ENCODE data around the gene VSIG10L2.

The VSIG10L2 gene

GRCh38 chr11:125955856-125956255 lies 10.0 kb downstream of the VSIG10L2 start:
- no peaks in the 10 kb centered on the region for H3K27me3 ChIP-seq (ENCODE audit: low read length)
- H3K9me3 ChIP-seq (ENCODE audit: insufficient read depth, low read length): no peaks in the 10 kb centered on the region
- TF ChIP-seq EZH2phosphoT487 (conservative IDR thresholded peaks at IDR 0.05; ENCODE audit: low read length) (no peak), CTCF (IDR thresholded peaks at IDR 0.05; ENCODE audit: insufficient read depth, low read length, poor library complexity, severe bottlenecking) (no peak)
- H3K36me3 ChIP-seq (ENCODE audit: low read length): no peaks in the 10 kb centered on the region
- no peak overlapping the region for H3K4me2 ChIP-seq (ENCODE audit: low read depth, low read length, poor library complexity, severe bottlenecking)
- H3K9ac ChIP-seq (ENCODE audit: low read length): no peak overlapping the region
- no peaks in the 10 kb centered on the region for H3F3A ChIP-seq (ENCODE audit: insufficient read depth)
- H3K79me2 ChIP-seq (ENCODE audit: insufficient read depth, low read length): no peaks in the 10 kb centered on the region
- no peak overlapping the region for H3K27ac ChIP-seq (ENCODE audit: low read depth, low read length)
- H3K9me2 ChIP-seq (replicated peaks; ENCODE audit: insufficient read depth, low read length): no peaks in the 10 kb centered on the region
- H4K20me1 ChIP-seq (ENCODE audit: low read depth, low read length): no peaks in the 10 kb centered on the region
- no peak overlapping the region for H2AFZ ChIP-seq (ENCODE audit: low read depth, low read length, severe bottlenecking)
- no peak overlapping the region for H3K4me3 ChIP-seq (ENCODE audit: insufficient read depth, low read length, poor library complexity, severe bottlenecking)

- no peaks in the 10 kb centered on the region for H3K9me2 ChIP-seq (replicated peaks; ENCODE audit: insufficient read depth, low read length)
Measured at GRCh38 chr11:125956391-125957134, 10.7 kb downstream of the VSIG10L2 start.

GRCh38 chr11:125957618-125958332 lies 11.9 kb downstream of the VSIG10L2 start:
- no peaks in the 10 kb centered on the region for H3F3A ChIP-seq (ENCODE audit: insufficient read depth)
- no peaks in the 10 kb centered on the region for H3K27me3 ChIP-seq (ENCODE audit: low read length)
- H3K9me3 ChIP-seq (ENCODE audit: insufficient read depth, low read length): no peaks in the 10 kb centered on the region
- no peaks in the 10 kb centered on the region for H3K36me3 ChIP-seq (ENCODE audit: low read length)
- no peak overlapping the region for H2AFZ ChIP-seq (ENCODE audit: low read depth, low read length, severe bottlenecking)
- no peak overlapping the region for H3K27ac ChIP-seq (ENCODE audit: low read depth, low read length)
- H3K4me2 ChIP-seq (ENCODE audit: low read depth, low read length, poor library complexity, severe bottlenecking): no peak overlapping the region
- H3K9ac ChIP-seq (ENCODE audit: low read length): no peak overlapping the region
- no peaks in the 10 kb centered on the region for H3K9me2 ChIP-seq (replicated peaks; ENCODE audit: insufficient read depth, low read length)
- H3K79me2 ChIP-seq (ENCODE audit: insufficient read depth, low read length): no peaks in the 10 kb centered on the region
- H4K20me1 ChIP-seq (ENCODE audit: low read depth, low read length): no peaks in the 10 kb centered on the region
- no peak overlapping the region for H3K4me3 ChIP-seq (ENCODE audit: insufficient read depth, low read length, poor library complexity, severe bottlenecking)
- no peak for TF ChIP-seq CTCF (IDR thresholded peaks at IDR 0.05; ENCODE audit: insufficient read depth, low read length, poor library complexity, severe bottlenecking)
- no peak for TF ChIP-seq EZH2phosphoT487 (conservative IDR thresholded peaks at IDR 0.05; ENCODE audit: low read length)

More at GRCh38 chr11:125956391-125957134, 10.7 kb downstream of the VSIG10L2 start:
- Histone ChIP-seq H3K27me3 (ENCODE audit: low read length) (no peaks in the 10 kb centered on the region), H3K79me2 (ENCODE audit: insufficient read depth, low read length) (no peaks in the 10 kb centered on the region), H3K27ac (ENCODE audit: low read depth, low read length) (no peak overlapping the region), H3K4me3 (ENCODE audit: insufficient read depth, low read length, poor library complexity, severe bottlenecking) (no peak overlapping the region), H3K36me3 (ENCODE audit: low read length) (no peaks in the 10 kb centered on the region), H2AFZ (ENCODE audit: low read depth, low read length, severe bottlenecking) (no peak overlapping the region), H3K9me3 (ENCODE audit: insufficient read depth, low read length) (no peaks in the 10 kb centered on the region), H4K20me1 (ENCODE audit: low read depth, low read length) (no peaks in the 10 kb centered on the region), H3F3A (ENCODE audit: insufficient read depth) (no peaks in the 10 kb centered on the region), H3K4me2 (ENCODE audit: low read depth, low read length, poor library complexity, severe bottlenecking) (no peak overlapping the region), H3K9ac (ENCODE audit: low read length) (no peak overlapping the region)
- TF ChIP-seq EZH2phosphoT487 (conservative IDR thresholded peaks at IDR 0.05; ENCODE audit: low read length) (no peak), CTCF (IDR thresholded peaks at IDR 0.05; ENCODE audit: insufficient read depth, low read length, poor library complexity, severe bottlenecking) (no peak)
